SK-N-SH treated with all-trans-retinoic acid at 6 μM for 48 hours (cell line): Measurements from ENCODE around the gene DENND2A.
"Not testable (repeated sequence)": the region's sequence is repeated elsewhere in the genome, so short reads cannot be mapped to it uniquely, and the experiment has no call there.

ENCODE experiments used
- ATAC-seq: fragments of 200-7000 bp; cut with Tn5 transposase; 3 replicates; pipeline ENCODE4 v1.9.1; 2020; ENCODE audit warnings: mild to moderate bottlenecking, moderate library complexity
- ARNTL ChIP-seq: fragments of 450-650 bp; formaldehyde crosslinking; IDR thresholded peaks from 2 replicates; pipeline ENCODE4 v1.5.0; 2020; ENCODE audit warnings: low read depth, mild to moderate bottlenecking, moderate library complexity, borderline replicate concordance
- BACH2 ChIP-seq: fragments of 250-450 bp; sonication (Bioruptor Pico); IDR thresholded peaks from 2 replicates; pipeline ENCODE4 v1.9.0; 2021; ENCODE audit warnings: mild to moderate bottlenecking, borderline replicate concordance
- CREB5 ChIP-seq: fragments of 250-450 bp; sonication (Bioruptor Pico); IDR thresholded peaks from 2 replicates; pipeline ENCODE4 v1.5.1; 2020; ENCODE audit warnings: low read depth, mild to moderate bottlenecking, moderate library complexity
- CSDC2 ChIP-seq: fragments of 250-450 bp; sonication (Bioruptor Pico); IDR thresholded peaks from 2 replicates; pipeline ENCODE4 v1.5.0; 2020; ENCODE audit warnings: mild to moderate bottlenecking, moderate library complexity
- CSRNP3 ChIP-seq: fragments of 250-450 bp; sonication (Bioruptor Pico); IDR thresholded peaks from 2 replicates; pipeline ENCODE4 v1.5.1; 2021; ENCODE audit warnings: mild to moderate bottlenecking, moderate library complexity
- ISL1 ChIP-seq: fragments of 250-450 bp; sonication (Bioruptor Pico); IDR thresholded peaks from 2 replicates; pipeline ENCODE4 v2.1.2; 2022; ENCODE audit warnings: mild to moderate bottlenecking, moderate library complexity
- OSR1 ChIP-seq: fragments of 250-450 bp; sonication (Bioruptor Pico); IDR thresholded peaks from 2 replicates; pipeline ENCODE4 v1.8.0; 2022; ENCODE audit warnings: moderate library complexity, mild to moderate bottlenecking, inconsistent platforms
- PATZ1 ChIP-seq: fragments of 250-450 bp; sonication (Bioruptor Pico); IDR thresholded peaks from 2 replicates; pipeline ENCODE4 v1.8.0; 2020; ENCODE audit warnings: mild to moderate bottlenecking, moderate library complexity, borderline replicate concordance
- POU6F1 ChIP-seq: fragments of 250-450 bp; sonication (Bioruptor Pico); IDR thresholded peaks from 2 replicates; pipeline ENCODE4 v1.8.0; 2021; ENCODE audit warnings: low read depth, mild to moderate bottlenecking, moderate library complexity, borderline replicate concordance
- SNAI2 ChIP-seq: fragments of 250-450 bp; sonication (Bioruptor Pico); IDR thresholded peaks from 2 replicates; pipeline ENCODE4 v1.5.0; 2020; ENCODE audit warnings: mild to moderate bottlenecking, moderate library complexity
- TCF4 ChIP-seq: fragments of 250-450 bp; sonication (Bioruptor Pico); IDR thresholded peaks from 2 replicates; pipeline ENCODE4 v1.8.0; 2021; ENCODE audit warnings: mild to moderate bottlenecking, moderate library complexity, borderline replicate concordance
- TOX ChIP-seq: fragments of 250-450 bp; sonication (Bioruptor Pico); IDR thresholded peaks from 2 replicates; pipeline ENCODE4 v1.8.0; 2021; ENCODE audit warnings: mild to moderate bottlenecking, moderate library complexity, borderline replicate concordance
- TSHZ2 ChIP-seq: fragments of 250-450 bp; sonication (Bioruptor Pico); IDR thresholded peaks from 2 replicates; pipeline ENCODE4 v1.5.0; 2020; ENCODE audit warnings: mild to moderate bottlenecking, moderate library complexity
- ZC3H10 ChIP-seq: fragments of 250-450 bp; sonication (Bioruptor Pico); IDR thresholded peaks from 2 replicates; pipeline ENCODE4 v1.5.1; 2021; ENCODE audit warnings: mild to moderate bottlenecking, moderate library complexity
- ZNF565 ChIP-seq: fragments of 450-650 bp; formaldehyde crosslinking; conservative IDR thresholded peaks from 2 replicates; pipeline ENCODE4 v1.5.0; 2020; ENCODE audit warnings: low read depth, mild to moderate bottlenecking, moderate library complexity
- ZNF70 ChIP-seq: fragments of 450-650 bp; formaldehyde crosslinking; IDR thresholded peaks from 2 replicates; pipeline ENCODE4 v1.5.0; 2020; ENCODE audit warnings: mild to moderate bottlenecking, moderate library complexity
- ZNF8 ChIP-seq: fragments of 450-650 bp; formaldehyde crosslinking; IDR thresholded peaks from 2 replicates; pipeline ENCODE4 v1.5.0; 2020; ENCODE audit warnings: mild to moderate bottlenecking, moderate library complexity

The DENND2A gene

GRCh38 chr7:140680886-140681285 is 40.3 kb upstream of the DENND2A start (continued):
- TF ChIP-seq POU6F1 (CRISPR knock-in tag) (no peak), TCF4 (CRISPR knock-in tag) (no peak), CSRNP3 (CRISPR knock-in tag) (no peak), ZNF70 (CRISPR knock-in tag) (no peak)
- TF ChIP-seq, all 23 proteins: peak for 0

- no peak for ATAC-seq
- TF ChIP-seq BACH2 (CRISPR knock-in tag), result no peak
- TF ChIP-seq ZC3H10, result no peak
- TF ChIP-seq CREB5 (CRISPR knock-in tag), result no peak
- no peak for TF ChIP-seq ISL1 (CRISPR knock-in tag)
- TF ChIP-seq ARNTL (CRISPR knock-in tag), result no peak
Observed at GRCh38 chr7:140679186-140679585, 38.6 kb upstream of the DENND2A start.

- ATAC-seq, result no peak
Observed at GRCh38 chr7:140678816-140679130, 38.2 kb upstream of the DENND2A start.

GRCh38 chr7:140678081-140678815 is 37.6 kb upstream of the DENND2A start:
- TF ChIP-seq OSR1, result no peak
- no peak for TF ChIP-seq TOX (CRISPR knock-in tag)
- no peak for ATAC-seq

More at GRCh38 chr7:140678816-140679130, 38.2 kb upstream of the DENND2A start:
- TF ChIP-seq CREB5 (CRISPR knock-in tag), result no peak
- no peak for TF ChIP-seq ZNF8 (CRISPR knock-in tag)
- TF ChIP-seq ISL1 (CRISPR knock-in tag), result no peak

GRCh38 chr7:140677496-140677895 is 36.9 kb upstream of the DENND2A start:
- no peak for TF ChIP-seq TCF4 (CRISPR knock-in tag)
- TF ChIP-seq ISL1 (CRISPR knock-in tag), result no peak
- no peak for TF ChIP-seq TSHZ2
- no peak for TF ChIP-seq CSDC2
- no peak for TF ChIP-seq ZC3H10
- TF ChIP-seq ZNF565, result no peak
- no peak for TF ChIP-seq ZNF70 (CRISPR knock-in tag)
- no peak for TF ChIP-seq POU6F1 (CRISPR knock-in tag)
- no peak for TF ChIP-seq OSR1
- TF ChIP-seq SNAI2 (CRISPR knock-in tag), result no peak
- TF ChIP-seq PATZ1 (CRISPR knock-in tag), result no peak
- no peak for TF ChIP-seq ZNF8 (CRISPR knock-in tag)
- no peak for TF ChIP-seq ARNTL (CRISPR knock-in tag)
- ATAC-seq, result no peak

GRCh38 chr7:140676956-140677355 is 36.3 kb upstream of the DENND2A start:
- ATAC-seq, result not testable (repeated sequence)
